Smooth muscle cell (in vitro differentiated cells): ENCODE measurements around the gene KRTAP6-2. TPM values are rescaled to one million over a fixed set of nuclear protein-coding genes. Genes with fewer than 3 reads are reported as not detected.

ENCODE experiments used
- DNase-seq: peaks from one replicate; lab custom pipeline; 2025; ENCODE audit not compliant: unreplicated experiment; lab: John Stamatoyannopoulos, UW
- H2AFZ ChIP-seq: fragments of 200-600 bp; sonication (generic); 2 replicates; pipeline ENCODE4 v1.6.0; 2016; ENCODE audit warnings: antibody characterized with exemption, low read depth, mild to moderate bottlenecking
- H3F3A ChIP-seq: fragments of 200-600 bp; sonication (generic); 2 replicates; pipeline ENCODE4 v1.6.0; 2017; ENCODE audit warnings: antibody characterized with exemption, low read depth
- H3K27ac ChIP-seq: fragments of 200-600 bp; sonication (generic); 2 replicates; pipeline ENCODE4 v1.5.1; 2016; ENCODE audit warnings: low read depth, mild to moderate bottlenecking
- H3K27me3 ChIP-seq: fragments of 200-600 bp; sonication (generic); 2 replicates; pipeline ENCODE4 v1.6.1; 2016; ENCODE audit warnings: low read depth, mild to moderate bottlenecking
- H3K36me3 ChIP-seq: fragments of 200-600 bp; sonication (generic); 2 replicates; pipeline ENCODE4 v1.5.1; 2016; ENCODE audit warnings: low read depth
- H3K4me1 ChIP-seq: fragments of 200-600 bp; sonication (generic); 2 replicates; pipeline ENCODE4 v1.5.1; 2016; ENCODE audit warnings: low read depth
- H3K4me2 ChIP-seq: fragments of 200-600 bp; sonication (generic); 2 replicates; pipeline ENCODE4 v1.6.0; 2016; ENCODE audit warnings: mild to moderate bottlenecking
- H3K4me3 ChIP-seq: fragments of 200-600 bp; sonication (generic); 2 replicates; pipeline ENCODE4 v1.5.1; 2016; ENCODE audit warnings: mild to moderate bottlenecking
- H3K79me2 ChIP-seq: fragments of 200-600 bp; sonication (generic); 2 replicates; pipeline ENCODE4 v1.6.0; 2016; ENCODE audit warnings: low read depth, mild to moderate bottlenecking
- H3K9ac ChIP-seq: fragments of 200-600 bp; sonication (generic); 2 replicates; pipeline ENCODE4 v1.6.0; 2016; ENCODE audit warnings: low read depth
- H3K9me3 ChIP-seq: fragments of 200-600 bp; sonication (generic); replicated peaks from 2 replicates; pipeline ENCODE4 v1.5.1; 2016; ENCODE audit warnings: low read depth
- H4K20me1 ChIP-seq: fragments of 200-600 bp; sonication (generic); 2 replicates; pipeline ENCODE4 v1.6.0; 2016; ENCODE audit warnings: low read depth
- WGBS: methylation state at CpG from one replicate; pipeline ENCODE4 v1.1.7; 2016; ENCODE audit warnings: low lambda C conversion rate; 5-methylcytosine and 5-hydroxymethylcytosine counted together
- polyA plus RNA-seq: library from polyadenylated mRNA; unstranded; fragments of >200 nt; fragmentation: Nextera tagmentation; extraction: Ambion mirVana; gene quantifications from 2 replicates; pipeline ENCODE4 v1.2.1, GENCODE V29; 2016
- total RNA-seq: library from RNA; depleted of rRNA; stranded (reverse); fragments of >200 nt; gene quantifications from 2 replicates; pipeline ENCODE4 v1.2.3, GENCODE V29; 2014
- TF ChIP-seq, protein P1 (sequence below): fragments of 200-600 bp; sonication (generic); IDR thresholded peaks from 2 replicates; pipeline ENCODE4 v1.5.1; 2017; ENCODE audit warnings: borderline replicate concordance, mild to moderate bottlenecking, antibody characterized with exemption; ENCODE audit not compliant: insufficient read depth, poor library complexity, severe bottlenecking

KRTAP6-2 gene
- total and polyA plus RNA-seq, 2 experiments from 2014 or later = not detected

DNA sequence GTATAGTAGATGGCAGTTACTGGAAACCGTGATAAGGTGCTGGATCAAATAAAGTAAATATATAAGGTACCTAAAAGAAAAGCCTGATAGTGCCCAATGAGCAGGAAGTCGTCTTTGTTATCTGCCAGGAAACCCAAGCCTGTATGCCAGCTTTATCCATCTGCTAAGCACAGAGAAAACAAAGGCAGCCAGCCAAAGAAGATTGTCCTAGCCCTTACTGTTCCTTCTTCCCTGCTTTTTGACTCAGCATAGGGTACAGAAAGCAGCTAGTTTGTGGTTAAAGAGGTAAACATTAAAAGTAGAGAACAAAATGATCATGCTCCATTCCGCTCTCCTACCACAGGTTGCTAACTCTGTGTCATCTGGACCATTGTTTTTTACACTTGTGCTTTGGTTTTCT, 18.6 kb downstream of the KRTAP6-2 start:
- no peak overlapping the region for H3K27ac ChIP-seq
- no peak overlapping the region for H2AFZ ChIP-seq
- H4K20me1 ChIP-seq = no peaks in the 10 kb centered on the region
- no peak overlapping the region for H3K9ac ChIP-seq
- no peaks in the 10 kb centered on the region for H3K79me2 ChIP-seq
- no peak overlapping the region for H3K4me2 ChIP-seq
- DNase-seq = no peak
- H3K9me3 ChIP-seq = no peaks in the 10 kb centered on the region
- no peaks in the 10 kb centered on the region for H3K27me3 ChIP-seq
- TF ChIP-seq, protein P1, sequence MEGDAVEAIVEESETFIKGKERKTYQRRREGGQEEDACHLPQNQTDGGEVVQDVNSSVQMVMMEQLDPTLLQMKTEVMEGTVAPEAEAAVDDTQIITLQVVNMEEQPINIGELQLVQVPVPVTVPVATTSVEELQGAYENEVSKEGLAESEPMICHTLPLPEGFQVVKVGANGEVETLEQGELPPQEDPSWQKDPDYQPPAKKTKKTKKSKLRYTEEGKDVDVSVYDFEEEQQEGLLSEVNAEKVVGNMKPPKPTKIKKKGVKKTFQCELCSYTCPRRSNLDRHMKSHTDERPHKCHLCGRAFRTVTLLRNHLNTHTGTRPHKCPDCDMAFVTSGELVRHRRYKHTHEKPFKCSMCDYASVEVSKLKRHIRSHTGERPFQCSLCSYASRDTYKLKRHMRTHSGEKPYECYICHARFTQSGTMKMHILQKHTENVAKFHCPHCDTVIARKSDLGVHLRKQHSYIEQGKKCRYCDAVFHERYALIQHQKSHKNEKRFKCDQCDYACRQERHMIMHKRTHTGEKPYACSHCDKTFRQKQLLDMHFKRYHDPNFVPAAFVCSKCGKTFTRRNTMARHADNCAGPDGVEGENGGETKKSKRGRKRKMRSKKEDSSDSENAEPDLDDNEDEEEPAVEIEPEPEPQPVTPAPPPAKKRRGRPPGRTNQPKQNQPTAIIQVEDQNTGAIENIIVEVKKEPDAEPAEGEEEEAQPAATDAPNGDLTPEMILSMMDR = no peak
- H3K4me3 ChIP-seq = no peak overlapping the region
- H3K4me1 ChIP-seq = no peaks in the 10 kb centered on the region
- no peaks in the 10 kb centered on the region for H3F3A ChIP-seq
- 75% methylated on average over 3 of the region's 3 CpGs for WGBS
- H3K36me3 ChIP-seq = no peaks in the 10 kb centered on the region

DNA sequence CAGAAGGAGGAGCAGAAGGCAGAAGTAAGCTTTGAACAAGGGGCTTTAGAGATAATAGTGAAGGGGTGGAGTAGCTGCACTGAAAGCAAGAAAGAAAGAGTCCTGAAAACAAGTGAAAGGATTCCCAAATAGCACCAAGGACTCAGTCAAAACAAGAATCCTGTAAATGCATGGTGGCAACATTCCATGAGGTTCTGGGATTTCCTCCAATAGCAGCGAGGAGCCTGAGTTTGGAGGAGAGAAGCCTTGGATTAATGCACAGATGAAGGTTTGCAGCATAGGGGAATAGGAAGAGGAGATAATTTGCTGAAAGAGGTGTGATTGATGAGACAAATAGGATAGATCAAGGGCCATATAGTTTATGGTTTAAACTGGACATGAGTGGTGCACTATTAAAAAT, 19.4 kb downstream of the KRTAP6-2 start:
- WGBS = 60% methylated on average over 1 of the region's 1 CpG
- no peaks in the 10 kb centered on the region for H3K4me1 ChIP-seq
- H3K4me2 ChIP-seq = no peak overlapping the region
- H3K27me3 ChIP-seq = no peaks in the 10 kb centered on the region
- no peak for DNase-seq
- no peak overlapping the region for H3K4me3 ChIP-seq
- no peak overlapping the region for H3K27ac ChIP-seq
- TF ChIP-seq, protein P1 = no peak
- no peaks in the 10 kb centered on the region for H3K79me2 ChIP-seq
- H4K20me1 ChIP-seq = no peaks in the 10 kb centered on the region
- no peak overlapping the region for H3K9ac ChIP-seq
- H3K9me3 ChIP-seq = no peaks in the 10 kb centered on the region
- H3F3A ChIP-seq = no peaks in the 10 kb centered on the region
- H3K36me3 ChIP-seq = no peaks in the 10 kb centered on the region
- no peak overlapping the region for H2AFZ ChIP-seq

DNA sequence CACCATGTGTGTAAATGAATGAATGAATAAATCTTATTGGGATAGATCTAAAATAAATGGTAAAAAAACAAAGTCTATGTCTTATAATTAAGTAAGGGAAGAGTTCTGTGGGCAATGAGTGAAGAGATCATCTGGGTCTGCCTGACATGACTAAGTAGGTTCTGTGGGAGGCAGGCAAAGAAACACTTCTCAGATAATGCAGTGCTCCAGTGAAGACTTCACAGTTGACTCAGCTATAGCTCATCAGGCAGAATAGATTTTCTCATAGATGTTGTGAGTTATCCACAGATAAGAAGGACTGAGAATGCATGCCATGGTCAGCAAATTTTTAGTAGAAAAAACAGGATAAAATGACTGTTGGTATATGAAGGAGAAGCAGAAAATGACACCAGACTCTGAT, 20.9 kb downstream of the KRTAP6-2 start:
- no peaks in the 10 kb centered on the region for H3K9me3 ChIP-seq
- H2AFZ ChIP-seq = no peak overlapping the region
- TF ChIP-seq, protein P1 = no peak
- H3K27me3 ChIP-seq = no peaks in the 10 kb centered on the region
- no peak overlapping the region for H3K27ac ChIP-seq
- H3K4me2 ChIP-seq = no peak overlapping the region
- no peak overlapping the region for H3K4me3 ChIP-seq
- H3K4me1 ChIP-seq = no peaks in the 10 kb centered on the region
- no peaks in the 10 kb centered on the region for H3K36me3 ChIP-seq
- H3F3A ChIP-seq = no peaks in the 10 kb centered on the region
- H3K79me2 ChIP-seq = no peaks in the 10 kb centered on the region
- DNase-seq = no peak
- no peak overlapping the region for H3K9ac ChIP-seq
- no peaks in the 10 kb centered on the region for H4K20me1 ChIP-seq

DNA sequence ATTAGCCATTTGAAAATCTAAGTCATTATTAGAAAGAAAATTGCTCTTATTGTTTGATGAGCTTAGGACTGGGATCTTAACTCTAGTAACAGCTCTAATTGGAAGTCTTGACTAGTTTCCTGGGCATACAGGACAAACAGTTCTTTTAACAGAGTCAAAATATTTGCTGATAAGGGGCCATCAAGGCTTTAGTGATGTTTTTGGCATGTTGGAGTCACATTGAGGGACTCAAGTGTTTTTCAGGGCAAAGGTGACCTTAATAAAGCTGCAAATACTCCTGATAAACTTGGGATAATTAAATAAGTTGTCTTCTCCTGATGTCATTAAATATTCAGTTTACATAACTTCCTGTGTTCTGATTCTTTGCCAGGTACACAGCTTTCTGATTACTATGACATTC, 31.1 kb downstream of the KRTAP6-2 start:
- Histone ChIP-seq H3K79me2 (no peaks in the 10 kb centered on the region), H4K20me1 (no peaks in the 10 kb centered on the region), H3K36me3 (no peaks in the 10 kb centered on the region), H3K9ac (no peak overlapping the region), H3K27ac (no peak overlapping the region), H3K4me2 (no peak overlapping the region), H3K4me3 (no peak overlapping the region), H2AFZ (no peak overlapping the region), H3K4me1 (no peaks in the 10 kb centered on the region), H3F3A (no peaks in the 10 kb centered on the region), H3K9me3 (no peaks in the 10 kb centered on the region), H3K27me3 (no peaks in the 10 kb centered on the region)
- TF ChIP-seq, protein P1 = no peak
- DNase-seq = no peak
